Superior temporal gyrus (tissue), 1 donor: Measurements from ENCODE around the gene SPCS2.

ENCODE experiments used
- DNase-seq: peaks from one replicate; pipeline ENCODE4 v3.0.0-alpha.2; 2016; ENCODE audit errors: extremely low spot score

SPCS2 gene

DNA sequence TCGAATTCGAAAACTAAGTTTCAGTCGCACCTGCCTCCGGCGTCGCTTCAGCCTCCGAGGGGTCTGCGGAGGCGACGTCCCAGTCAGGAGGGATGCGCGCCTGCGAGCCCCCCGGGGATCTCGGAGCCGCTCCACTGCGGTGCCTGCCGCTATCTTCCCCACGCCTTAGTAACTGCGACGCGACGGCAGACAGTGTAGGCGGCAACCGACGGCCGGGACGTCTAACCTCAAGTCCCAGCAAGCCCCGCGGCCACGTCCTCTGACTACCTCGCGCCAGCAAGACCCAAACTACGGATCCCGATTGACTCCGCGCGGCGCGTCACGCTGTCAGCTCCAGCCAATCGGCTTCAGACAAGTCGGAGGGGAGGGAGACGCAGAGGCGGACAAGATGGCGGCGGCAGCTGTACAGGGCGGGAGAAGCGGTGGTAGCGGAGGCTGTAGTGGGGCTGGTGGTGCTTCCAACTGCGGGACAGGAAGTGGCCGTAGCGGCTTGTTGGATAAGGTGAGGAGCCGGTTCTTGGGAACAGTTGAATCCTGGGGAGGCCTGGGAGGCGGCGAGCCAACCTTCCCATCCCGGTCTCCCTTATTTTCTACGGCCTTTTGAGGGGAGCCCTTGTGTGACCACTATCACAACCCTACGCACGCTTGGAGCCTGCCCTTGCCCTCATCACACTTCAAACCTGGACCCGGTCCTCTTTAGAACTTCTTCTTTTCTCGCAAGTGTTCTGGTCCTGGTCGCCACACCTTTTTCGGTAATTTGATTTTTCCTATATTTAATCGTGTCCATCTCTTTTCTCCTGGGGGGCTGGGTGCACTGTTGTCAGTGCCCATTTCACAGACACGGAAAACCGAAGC, at the start of gene SPCS2, which contains the start of gene XRRA1:
Gene SPCS2, plus strand, starts transcription at position 369 of the 855 bp plus-strand sequence. Its CDS starts 20 bp downstream, at position 389.
Gene XRRA1, minus strand, starts transcription at position 194 of the 855 bp plus-strand sequence. CDS start 8,213 bp downstream, outside the sequence.
- peak; percentile 99 for DNase-seq

DNA sequence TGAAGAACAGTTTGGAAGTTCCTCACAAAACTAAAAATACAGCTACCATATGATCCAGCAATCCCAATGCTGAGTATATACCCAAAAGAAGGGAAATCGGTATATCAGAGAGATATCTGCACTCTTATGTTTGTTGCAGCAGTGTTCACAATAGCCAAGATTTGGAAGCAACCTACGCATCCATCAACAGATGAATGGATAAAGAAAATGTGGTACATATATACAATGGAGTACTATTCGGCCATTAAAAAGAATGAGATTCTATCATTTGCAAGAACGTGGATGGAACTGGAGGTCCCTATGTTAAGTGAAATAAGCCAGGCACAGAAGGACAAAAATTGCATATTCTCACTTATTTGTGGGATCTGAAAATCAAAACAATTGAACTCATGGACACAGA, 46.7 kb upstream of the SPCS2 start:
- DNase-seq: no peak

DNA sequence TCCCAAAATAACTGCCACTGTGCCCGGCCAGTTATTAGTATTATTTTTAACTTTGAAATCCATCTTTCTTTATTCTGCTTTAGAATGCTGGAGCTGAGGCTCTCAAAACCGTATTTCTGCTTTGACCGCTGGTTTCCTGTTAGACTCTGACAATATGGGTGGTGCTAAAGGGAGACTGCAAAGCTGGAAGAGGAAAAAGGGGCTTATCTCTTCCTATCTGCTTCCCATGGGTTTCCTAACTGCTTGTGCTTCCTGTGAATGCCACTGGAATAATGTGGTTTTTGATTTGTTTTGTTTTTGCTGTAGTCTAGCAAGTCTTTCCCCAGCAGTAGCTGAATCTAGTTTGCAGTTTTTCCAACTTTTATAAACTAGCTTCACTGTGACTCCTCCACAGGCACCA, 43.7 kb upstream of the SPCS2 start:
- no peak for DNase-seq

DNA sequence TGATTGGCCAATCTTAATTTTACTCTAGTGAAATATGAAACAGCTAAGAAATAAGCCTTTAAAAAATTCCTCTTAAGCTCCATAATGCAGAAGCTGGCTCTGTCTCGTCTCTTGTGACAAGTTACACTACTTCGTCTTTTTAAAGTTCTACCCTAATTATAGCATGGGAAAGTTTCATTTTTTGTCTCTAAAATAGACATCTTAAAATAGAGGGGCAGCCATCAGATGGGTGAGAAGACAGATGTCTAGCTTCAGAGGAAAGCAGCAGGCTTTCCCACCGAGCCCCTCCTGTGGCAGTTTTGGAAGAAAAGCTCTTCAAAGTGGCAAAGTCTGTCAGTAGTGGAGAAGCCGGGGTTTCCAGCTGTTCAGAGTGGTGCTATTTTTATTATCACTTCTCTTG, 39.7 kb upstream of the SPCS2 start:
- DNase-seq: no peak

DNA sequence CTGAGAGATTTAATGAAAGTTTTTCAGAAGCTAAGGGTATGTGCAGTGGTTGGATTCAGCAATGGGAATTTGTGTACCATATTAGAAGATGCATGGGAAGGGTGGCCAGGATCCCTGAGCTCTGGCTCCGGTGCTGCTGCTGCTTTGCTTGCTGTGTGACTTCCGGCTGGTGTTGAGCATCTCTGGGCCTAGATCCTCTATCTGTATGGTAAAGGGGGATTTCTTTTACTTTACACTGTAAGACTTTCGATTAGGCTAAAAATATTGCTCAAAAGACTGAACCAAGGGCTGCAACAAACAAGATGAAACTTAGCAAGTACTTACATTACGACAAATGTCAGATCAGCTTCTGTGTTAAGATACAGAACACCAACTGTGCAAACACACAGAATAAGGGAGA, 39.3 kb upstream of the SPCS2 start:
- no peak for DNase-seq

DNA sequence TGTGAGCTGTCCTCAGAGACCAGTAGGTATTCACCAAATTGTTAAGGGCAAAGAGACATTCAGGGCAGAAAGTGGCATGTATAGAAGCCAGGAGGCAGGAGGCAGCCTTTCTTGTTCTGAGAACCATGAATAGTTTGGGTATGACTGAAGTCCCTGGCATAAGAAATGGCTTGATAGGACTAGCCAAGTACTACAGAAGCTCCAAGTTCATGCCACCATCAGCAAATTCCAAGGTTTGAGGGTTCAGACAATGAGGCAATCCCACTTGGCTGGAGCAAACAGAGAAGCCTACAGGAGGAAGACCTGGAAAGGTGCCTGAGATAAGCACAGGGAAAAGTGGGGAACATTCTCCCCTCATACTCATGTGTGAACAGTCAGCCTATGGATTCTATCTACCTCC, 25.9 kb upstream of the SPCS2 start:
- no peak for DNase-seq

DNA sequence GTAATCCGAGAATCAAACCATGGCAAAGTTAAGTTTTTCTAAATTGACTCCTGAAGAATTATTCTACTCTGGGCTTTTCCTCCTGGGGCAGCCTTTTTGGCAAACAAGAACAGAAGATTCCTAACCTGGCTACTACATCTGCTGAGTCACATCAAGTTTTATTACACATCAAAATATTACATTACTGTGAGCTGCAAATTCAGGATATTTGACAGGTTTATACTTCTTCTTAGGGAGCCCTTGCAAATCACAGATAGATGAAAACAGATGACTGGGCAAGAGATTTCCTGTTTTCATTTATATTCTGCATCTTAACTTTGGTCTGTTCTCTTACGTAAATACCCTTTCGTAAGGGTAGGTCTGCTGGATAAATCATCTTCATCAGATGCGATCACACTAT, 23.8 kb upstream of the SPCS2 start:
- DNase-seq: no peak

DNA sequence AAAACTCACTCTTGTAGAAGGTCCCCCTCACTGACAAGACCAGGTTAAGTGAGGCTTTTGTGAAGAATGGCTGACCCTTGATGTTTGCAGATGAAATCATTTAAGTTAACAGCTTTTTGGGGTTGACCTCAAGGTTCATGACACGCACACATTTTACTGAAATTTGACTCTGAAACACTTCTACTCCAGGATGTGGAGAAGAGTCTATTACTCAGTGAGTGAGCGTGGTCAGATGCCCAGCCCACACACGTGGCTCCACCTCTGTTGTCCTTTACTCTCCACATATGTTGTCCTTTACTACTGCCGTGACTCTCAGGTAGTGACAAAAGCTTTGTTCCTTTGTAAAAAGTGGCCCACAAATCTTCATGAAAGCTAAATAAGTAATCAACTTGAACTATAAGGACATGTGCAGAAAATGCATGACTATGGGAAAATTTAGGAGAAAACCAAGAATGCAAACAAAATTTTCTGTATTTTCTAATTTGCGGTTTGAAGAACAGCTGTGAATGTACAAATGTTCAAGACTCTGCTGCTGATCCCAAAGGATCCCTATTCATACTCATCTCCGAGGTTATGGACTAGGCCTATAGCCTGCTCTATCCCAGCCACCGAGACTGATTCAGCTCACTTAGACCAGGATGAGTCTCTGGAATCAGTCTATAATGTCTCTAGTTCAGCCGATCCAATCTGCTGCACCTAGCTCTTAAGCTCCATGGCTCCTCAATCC, 22.6 kb upstream of the SPCS2 start:
- no peak for DNase-seq

DNA sequence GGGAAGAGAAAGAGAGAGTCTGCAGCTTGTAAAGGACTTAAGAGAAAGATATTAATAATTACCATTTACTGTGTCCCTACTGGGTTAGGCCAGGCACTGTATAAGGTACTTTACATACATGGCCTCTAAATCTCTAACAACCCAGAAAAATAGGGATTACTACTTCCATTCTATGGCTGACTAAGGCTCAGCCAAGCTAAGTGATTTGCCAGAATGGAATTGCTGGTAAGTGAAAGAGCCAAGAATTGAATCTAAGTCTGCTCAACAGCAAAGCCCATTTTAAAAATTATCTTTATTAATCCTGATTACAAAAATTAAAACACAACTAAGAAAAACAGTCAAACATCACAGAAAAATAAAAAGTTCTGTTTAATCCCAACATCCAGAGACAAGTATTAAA, 21.6 kb upstream of the SPCS2 start:
- no peak for DNase-seq

DNA sequence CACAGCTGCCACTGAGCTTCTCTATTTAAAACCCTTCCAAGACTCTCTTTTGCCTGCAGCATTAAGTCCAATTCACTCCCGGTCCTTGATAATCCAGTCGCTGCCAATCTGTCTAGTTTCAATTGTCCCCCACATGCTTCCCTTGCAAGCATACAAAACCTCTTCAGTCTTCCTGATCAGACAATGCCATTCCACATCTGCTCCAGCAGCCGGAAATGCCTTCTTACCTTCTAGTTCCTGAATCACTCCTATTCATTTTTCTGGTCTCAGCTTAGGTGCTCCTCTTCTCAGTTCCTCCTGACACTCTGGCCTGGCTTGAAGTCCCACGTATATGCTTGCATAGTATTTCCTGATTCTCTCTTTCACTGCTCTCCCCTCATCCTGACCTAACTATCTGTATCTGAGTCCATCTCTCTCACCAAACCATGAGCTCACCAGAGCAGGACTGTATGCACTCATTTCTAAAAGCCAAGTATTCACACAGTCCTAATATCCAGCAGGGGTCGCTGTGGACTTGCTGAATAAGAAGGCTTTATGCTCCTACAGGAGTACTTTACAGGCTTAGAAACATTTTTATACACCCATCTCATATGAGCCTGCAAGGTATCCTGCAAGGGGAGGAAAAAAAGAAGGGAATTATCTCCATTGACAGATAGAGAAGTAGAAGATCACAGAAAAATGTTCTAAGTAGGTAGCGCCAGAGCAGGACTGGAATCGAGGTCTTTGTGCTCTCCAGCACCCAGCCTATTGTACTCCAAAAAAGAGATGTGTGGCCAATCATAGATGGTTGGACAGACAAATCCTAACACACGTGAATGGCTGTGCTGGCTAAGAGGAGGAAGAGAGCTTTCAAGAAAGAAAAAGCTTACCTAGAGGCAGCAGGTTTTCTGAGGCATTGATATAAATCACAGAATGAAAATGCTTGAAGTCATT, 19.4 kb upstream of the SPCS2 start:
- peak; percentile 97 for DNase-seq

DNA sequence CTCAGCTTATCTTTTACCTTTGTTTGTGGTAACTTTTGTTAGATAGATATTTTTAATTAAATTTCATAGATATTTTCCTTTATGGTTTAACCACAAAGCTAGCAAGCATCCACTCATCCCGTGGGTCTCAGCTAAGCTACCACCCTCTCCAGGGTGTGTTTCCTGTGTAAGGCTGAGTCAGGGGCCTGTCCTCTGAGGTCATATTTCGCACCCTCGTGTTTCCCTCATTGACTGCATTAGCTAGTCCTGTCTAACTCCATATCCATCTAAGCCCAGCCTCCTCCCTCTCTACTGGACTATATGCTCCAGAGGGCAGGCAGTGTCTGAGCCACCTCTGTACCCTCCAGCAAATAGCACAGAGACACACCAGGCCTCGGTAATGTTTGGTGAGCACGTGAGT, 16.9 kb upstream of the SPCS2 start:
- DNase-seq: no peak

DNA sequence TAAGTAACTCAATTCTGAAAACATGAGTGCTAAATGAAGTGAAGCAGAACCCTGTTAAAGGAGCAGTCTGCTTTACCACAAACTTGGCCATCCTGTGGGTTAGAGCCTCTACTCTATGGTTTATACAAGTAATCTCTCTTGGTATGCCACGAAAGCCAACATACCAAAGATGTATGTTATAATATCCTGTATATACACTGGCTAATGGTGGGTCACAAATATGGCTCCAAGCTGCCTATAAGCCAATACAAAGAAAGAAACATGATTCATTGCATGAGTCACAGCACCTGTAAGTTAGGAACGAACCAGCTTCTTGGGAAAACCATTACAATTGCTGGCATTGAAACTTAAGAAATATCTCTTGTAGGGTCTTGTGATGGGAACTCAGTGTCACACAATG, 16.3 kb upstream of the SPCS2 start:
- DNase-seq: no peak

DNA sequence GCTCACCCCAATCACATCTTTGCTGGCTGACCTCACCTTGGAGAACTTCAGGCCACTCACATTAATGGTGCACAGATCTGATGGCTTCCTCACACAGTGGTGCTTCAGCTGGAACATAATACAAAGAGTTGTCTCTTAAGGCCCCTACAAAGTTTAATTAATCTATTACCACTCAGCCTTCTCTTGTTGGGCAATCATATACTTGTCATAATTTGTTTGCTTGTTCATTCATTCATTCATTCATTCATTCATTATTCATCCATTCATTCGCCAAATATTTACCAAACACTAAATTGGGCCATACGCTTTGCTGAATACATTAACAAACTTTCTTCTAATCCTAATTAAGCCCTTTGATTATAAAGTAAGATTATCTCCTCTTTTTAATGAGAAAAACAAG, 15.3 kb upstream of the SPCS2 start:
- DNase-seq: no peak

DNA sequence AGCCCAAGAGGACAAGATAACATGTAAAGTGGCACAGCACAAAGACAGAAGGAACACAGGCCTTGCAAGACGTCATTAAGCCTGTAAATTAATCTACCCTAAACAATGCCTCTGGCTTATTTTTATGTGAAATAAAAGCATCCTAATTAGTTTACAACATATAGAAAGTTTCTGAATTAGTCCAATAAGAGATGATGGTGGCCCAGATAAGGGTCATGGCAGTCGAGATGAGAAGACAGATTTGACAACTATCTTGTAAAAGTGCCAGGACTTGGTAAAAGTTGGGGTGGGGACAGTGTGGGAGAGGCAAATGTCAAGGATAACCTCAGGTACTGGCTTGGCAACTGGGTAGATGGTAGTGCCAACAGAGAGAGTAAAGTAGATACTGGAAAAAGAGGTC, 13.8 kb upstream of the SPCS2 start:
- no peak for DNase-seq

DNA sequence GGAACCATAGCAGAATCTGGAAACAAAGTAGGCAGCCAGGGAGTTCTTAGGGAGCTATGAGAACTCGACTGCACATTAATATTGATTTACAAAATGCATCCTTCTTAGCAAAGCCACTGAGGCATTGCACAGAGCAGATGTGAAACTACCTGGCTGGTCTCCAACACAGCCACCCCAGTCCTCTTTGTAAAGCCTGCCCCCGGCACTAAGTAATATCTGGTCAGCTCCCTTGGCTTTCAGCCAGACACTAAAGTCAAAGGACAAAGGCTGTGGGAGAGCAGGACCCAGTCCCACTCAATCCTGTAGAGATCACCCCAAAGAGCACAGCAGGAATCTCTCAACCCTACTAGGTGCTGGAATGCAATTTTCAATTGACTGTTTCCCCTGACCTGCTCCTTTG, 13.0 kb upstream of the SPCS2 start:
- DNase-seq: no peak

DNA sequence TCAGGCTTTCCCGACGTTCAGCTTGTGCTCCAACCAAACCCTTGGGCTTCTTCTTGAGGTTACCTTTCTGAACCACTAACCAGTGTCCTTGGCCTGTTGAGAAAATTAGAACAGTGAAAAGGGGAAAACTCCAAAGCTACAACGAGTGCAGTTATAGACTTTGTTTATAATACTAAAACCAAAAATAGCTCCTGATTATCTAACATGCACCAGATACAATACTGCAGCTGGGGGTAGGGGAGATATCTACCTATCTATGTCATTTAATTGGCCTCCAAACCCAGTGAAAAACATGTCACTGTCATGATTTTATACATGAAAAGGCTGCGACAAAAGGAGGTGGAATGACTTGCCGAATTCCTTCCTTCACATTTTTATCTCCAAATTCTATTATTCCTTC, 12.1 kb upstream of the SPCS2 start:
- no peak for DNase-seq

DNA sequence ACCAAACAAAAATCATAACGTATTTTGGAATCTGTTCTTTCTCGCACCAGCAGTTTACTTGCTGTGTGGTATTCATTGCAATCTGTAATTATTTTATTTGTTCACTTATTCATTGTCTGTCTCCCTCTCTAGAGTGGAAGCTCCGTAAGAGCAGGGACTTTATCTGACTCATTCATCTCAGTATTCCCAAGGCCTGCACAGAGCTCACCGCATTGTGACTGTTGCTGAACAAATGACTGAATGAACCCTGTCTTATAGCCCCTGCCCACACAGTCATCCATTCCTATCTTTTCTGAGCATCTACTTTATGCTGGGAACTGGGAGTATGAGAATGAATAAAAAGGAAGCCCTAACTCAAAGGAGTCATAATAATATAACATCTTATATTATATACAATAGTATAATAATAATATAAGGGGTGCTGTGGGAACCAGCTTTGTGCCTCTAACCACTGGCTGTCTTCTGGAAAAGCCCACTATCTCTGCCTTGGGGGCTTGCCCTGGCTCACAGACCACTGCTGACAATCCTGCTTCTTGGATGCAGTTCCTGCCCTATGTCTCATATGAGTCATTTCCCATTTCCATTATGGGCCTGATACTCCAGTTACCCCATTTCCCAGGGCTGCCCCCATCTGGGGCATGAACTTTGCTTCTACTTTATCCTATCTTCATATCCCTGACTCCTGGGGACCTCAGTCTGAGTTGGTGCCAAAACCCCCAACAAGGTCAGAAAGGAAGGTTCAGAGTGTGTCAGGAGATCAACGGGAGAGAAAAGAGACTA, 11.2 kb upstream of the SPCS2 start:
- DNase-seq: no peak

DNA sequence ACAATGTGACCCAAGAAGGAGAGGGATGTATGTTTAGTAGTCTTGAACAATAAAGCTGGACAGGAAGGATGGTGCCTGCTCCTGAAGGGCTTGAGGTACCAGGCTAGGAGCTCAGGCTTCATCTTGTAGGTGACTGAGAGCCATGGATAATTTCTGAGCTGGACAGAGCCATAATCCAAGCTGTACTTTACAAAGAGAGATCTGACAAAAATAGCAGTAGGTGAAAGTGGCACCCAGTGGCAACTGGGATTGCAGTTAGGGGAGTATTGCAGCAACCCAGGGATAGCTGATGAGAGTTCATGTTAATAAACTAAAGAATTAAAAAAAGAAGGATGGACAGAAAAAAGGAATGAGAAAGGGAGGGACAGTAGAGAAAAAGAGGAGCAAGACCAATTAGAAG, 7.6 kb upstream of the SPCS2 start:
- no peak for DNase-seq

DNA sequence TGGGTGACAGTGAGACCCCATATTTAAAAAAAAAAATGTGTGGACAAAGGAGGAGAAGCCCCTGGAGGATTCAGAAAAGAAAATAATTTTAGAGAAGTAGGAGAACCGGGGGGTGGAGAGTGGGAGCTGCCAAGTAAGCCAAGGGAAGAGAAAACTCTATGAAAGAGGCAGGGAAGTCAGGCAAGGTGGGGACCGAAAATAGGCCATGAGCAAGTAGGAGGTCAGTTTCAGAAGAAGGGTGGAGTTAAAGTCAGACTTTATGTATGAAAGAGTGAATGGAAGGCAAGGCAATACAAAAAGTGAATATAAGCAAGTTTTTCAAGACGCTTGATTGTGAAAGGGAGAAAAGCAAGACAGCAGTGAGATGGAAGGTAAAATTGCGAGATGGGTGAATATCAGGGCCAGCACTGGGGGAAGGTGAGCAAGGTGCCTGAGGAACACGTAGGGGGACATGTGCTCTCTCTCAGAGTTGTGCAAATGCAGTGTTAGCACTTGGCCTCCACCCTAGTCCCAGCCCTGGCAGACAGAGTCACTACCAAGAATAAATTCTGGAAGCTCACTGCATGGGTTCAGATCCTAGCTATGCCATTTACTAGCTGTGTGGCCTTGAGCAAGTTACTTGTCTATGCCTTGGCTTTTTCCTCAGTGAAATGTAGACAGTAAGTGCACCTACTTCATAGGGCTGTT, 6.8 kb upstream of the SPCS2 start:
- DNase-seq: no peak

DNA sequence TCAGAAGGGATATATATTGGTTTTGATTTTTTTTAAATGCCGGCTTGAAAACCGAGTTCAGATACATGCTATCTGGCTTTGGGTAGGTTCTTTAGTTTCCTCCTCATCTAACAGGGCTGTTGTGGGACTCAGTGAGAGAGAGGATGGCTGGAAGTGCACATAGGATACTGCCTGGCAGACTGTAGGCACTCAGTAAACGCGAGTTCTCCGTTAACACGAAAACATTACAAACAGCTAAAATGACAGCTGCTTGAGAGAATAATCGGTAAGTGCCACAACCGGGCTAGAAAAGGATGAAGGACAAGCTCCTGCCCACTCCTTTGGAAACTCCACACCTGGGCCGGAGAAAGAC, 544 bp upstream of the SPCS2 start:
- DNase-seq: peak; percentile 67

DNA sequence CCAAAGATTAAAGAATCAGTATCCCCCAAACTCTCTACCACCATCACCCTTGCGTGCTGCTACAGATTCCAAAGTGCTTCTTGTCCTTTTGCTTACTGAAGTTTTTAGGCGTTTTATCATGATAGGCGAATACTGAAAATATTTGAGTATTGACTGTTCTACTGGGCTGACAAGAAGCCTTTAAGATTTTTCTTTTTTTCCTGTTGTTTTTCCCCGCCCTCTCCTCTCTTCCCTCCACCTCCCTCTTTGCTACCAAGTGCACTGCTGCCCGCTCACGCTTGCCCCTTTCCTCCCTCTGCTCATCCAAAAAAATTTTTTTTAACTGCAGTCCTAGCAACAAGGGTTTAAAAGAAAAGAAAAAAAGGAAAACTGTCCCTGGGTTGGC, 679 bp downstream of the SPCS2 start:
- no peak for DNase-seq
